Right ventricle myocardium inferior (tissue), 1 donor: ENCODE data around the gene CHD1. TPM values are rescaled to one million over a fixed set of nuclear protein-coding genes. Genes with fewer than 3 reads are reported as not detected.
A peak's percentile ranks its signal among the peaks of the same experiment; 100 is the strongest.
"Not testable (repeated sequence)": the region's sequence is repeated elsewhere in the genome, so short reads cannot be mapped to it uniquely, and the experiment has no call there.

Experiments used
- ATAC-seq: fragments of 200-7000 bp; cut with Tn5 transposase; one replicate; pipeline ENCODE4 v1.9.1; 2020; ENCODE audit warnings: mild to moderate bottlenecking, moderate library complexity
- DNase-seq: peaks from one replicate; pipeline ENCODE4 v3.0.0; 2021; ENCODE audit errors: missing footprints
- intact Hi-C: fragments of 100-400 bp; cut with DNase I; formaldehyde crosslinking; loops from one replicate; pipeline ENCODE4 v1.11.0; 2022
- long read RNA-seq: library from polyadenylated mRNA; unstranded; transcript quantifications from one replicate; pipeline ENCODE4 v2.0.0, GENCODE V29; 2021
- total RNA-seq: library from RNA; stranded (reverse); fragmentation: NEBNext Ultra II Directional; extraction: Animal tissue kit (Norgen Biotek cat#: 25700); gene quantifications from one replicate; pipeline ENCODE4 v1.2.1, GENCODE V29; 2021
- donor health status: DM: no; HTN: yes; CAD: no; lungs with severe emphysema.

CHD1 gene
- total RNA-seq = 11.7 TPM
- long read RNA-seq, full-length matches to known transcripts = 2 of 3 reads
- long read RNA-seq, partial matches to known transcripts = 1 of 3 reads
- long read RNA-seq, other reads (novel, unspliced or antisense) = 0 of 3 reads

DNA sequence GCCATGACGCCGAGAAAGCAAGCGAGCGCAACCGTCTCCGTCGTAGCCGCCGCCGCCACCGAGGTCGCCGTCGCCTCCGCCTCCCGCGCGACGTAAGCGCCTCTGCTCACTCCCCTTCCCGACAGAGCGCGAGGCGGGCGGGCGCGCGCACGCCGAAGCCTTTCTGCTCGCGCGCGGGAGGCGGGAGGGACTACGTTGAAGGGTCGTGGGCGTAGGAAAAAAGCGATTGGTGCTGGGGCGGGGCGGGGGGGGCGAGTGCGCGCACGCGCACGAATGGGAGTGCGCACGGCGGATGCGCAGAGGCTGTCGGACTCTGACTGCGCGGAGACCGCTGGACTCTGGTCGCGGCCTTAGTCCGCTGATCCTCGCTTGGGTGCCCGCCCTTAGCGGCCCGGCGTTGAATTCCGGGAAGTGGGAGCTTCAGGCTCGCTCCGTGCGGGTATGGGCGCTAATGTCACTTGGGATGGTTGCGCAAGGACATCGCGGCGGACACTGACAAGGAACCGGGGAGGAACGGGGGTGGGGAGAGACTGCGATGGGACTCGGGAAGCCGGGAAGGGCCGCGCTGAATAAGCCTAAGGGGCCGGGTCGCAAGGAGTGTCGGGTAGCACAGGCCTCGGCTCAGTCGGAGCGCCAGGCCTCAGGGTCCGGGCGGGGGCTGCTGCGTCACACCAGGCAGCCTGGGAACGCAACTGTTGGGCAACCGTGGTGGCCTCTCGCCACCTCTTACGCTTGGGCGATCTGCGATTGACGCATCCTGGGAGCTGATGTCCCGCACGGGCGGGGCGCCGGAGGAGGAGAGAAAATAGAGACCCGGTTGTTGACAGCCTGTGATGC lies at the start of gene CHD1:
CHD1 (minus strand) TSS at position 135 of the 837 bp plus-strand sequence. CDS start 2,621 bp downstream, outside the sequence.
- DNase-seq (peak; percentile 98), ATAC-seq (peak; percentile 94)
- intact Hi-C loops = loop anchor here (5.0 kb wide), 1 partner anchor 157 kb away; the partner anchor contains the start of gene RGMB

GRCh38 chr5:98978528-98978927 lies 49.7 kb upstream of the CHD1 start:
- DNase-seq (no peak), ATAC-seq (no peak)
- intact Hi-C loops = no loop called here

- DNase-seq (no peak), ATAC-seq (no peak)
- intact Hi-C loops = no loop called here
Observed at GRCh38 chr5:98977723-98978122, 48.9 kb upstream of the CHD1 start.

DNA sequence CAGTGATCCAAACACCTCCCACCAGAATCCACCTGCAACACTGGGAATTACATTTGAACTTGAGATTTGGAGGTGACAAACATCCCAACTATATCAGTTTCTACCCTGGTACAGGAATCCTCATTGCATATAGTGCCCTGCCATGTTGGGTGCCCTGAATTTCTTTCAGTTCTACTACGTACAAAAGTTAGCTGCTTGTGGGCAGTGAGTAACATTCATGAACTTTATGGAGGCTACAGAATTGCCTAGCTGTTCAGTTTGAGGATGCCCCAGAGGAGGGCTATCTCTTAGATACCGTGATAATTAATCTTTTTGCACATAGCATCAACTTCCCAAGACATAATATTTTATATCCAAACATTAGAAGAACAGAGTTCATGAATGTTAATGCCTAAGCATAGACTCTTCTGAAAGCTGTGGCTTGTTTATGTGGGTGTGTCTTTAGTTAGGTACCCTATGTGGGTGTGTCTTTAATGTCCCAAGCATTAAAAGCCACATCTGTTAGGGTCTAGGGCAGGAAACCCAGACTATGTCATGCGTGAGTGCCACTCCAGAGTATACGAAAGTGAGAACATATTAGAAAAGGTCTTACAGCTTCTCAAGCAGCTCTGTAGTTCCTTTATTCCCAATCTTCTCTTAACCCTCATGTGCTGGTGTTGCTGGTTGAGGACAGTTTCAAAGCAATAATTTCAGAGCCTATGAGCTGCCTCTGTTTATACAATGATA lies 47.0 kb upstream of the CHD1 start:
- DNase-seq = no peak
- intact Hi-C loops = no loop called here

DNA sequence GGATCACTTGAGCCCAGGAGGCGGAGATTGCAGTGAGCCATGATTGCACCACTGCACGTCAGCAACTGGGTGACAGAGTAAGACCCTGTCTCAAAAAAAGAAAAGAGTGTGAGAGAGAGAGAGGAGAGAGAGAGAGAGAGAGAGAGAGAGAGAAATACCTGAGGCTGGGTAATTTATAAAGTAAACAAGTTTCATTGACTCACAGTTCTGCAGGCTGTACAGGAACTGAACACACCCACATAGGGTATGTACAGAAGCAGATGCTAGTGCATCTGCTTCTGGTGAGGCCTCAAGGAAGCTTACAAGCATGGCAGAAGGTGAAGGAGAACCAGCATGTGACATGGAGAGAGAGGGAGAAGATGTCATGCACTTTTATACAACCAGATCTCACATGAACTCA lies 46.4 kb upstream of the CHD1 start:
- intact Hi-C loops = no loop called here
- ATAC-seq (no peak), DNase-seq (no peak)

More for the DNA sequence above, 47.0 kb upstream of the CHD1 start:
- ATAC-seq = no peak

GRCh38 chr5:98969400-98969799 lies 40.6 kb upstream of the CHD1 start:
- no peak for DNase-seq
- ATAC-seq = no peak
- intact Hi-C loops = no loop called here

- intact Hi-C loops = no loop called here
- no peak for ATAC-seq
- no peak for DNase-seq
Observed at GRCh38 chr5:98968056-98968564, 39.3 kb upstream of the CHD1 start.

GRCh38 chr5:98965226-98965625 lies 36.4 kb upstream of the CHD1 start:
- DNase-seq (no peak), ATAC-seq (no peak)
- intact Hi-C loops = no loop called here

GRCh38 chr5:98964621-98965020 lies 35.8 kb upstream of the CHD1 start:
- intact Hi-C loops = no loop called here
- DNase-seq (no peak), ATAC-seq (no peak)

DNA sequence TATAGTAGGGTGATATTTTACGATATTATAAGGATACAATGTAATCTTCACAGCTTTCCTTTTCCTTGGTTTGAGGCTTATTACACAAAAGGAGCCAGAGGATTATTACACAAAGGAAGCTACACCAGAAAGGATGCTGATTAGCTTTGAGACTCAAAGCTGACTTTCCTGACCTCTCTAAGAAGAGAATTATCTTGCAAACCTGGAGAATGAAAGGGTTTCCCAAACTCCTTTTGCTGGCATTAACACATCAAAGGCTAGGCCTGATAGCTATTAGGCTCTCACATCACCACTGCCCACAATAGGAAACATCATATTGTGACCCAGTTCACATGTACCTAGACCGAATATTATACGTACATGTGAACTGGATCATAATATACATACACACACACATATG lies 34.2 kb upstream of the CHD1 start:
- intact Hi-C loops = no loop called here
- no peak for ATAC-seq

GRCh38 chr5:98962587-98962986 lies 33.8 kb upstream of the CHD1 start:
- ATAC-seq (no peak), DNase-seq (no peak)
- intact Hi-C loops = no loop called here

More for the DNA sequence above, 34.2 kb upstream of the CHD1 start:
- no peak for DNase-seq

- DNase-seq (no peak), ATAC-seq (no peak)
- intact Hi-C loops = no loop called here
Observed at GRCh38 chr5:98961665-98962344, 33.0 kb upstream of the CHD1 start.

- intact Hi-C loops = no loop called here
- DNase-seq (no peak), ATAC-seq (no peak)
Observed at GRCh38 chr5:98957307-98957706, 28.5 kb upstream of the CHD1 start.

DNA sequence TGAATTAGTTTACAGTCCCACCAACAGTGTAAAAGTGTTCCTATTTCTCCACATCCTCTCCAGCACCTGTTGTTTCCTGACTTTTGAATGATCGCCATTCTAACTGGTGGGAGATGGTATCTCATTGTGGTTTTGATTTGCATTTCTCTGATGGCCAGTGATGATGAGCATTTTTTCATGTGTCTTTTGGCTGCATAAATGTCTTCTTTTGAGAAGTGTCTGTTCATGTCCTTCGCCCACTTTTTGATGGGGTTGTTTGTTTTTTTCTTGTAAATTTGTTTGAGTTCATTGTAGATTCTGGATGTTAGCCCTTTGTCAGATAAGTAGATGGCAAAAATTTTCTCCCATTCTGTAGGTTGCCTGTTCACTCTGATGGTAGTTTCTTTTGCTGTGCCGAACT lies 27.1 kb upstream of the CHD1 start:
- DNase-seq, intact Hi-C loops, ATAC-seq: not testable (repeated sequence)

GRCh38 chr5:98955471-98955870 lies 26.7 kb upstream of the CHD1 start:
- DNase-seq, ATAC-seq, intact Hi-C loops: not testable (repeated sequence)

- ATAC-seq = no peak
- intact Hi-C loops = no loop called here
- no peak for DNase-seq
Observed at GRCh38 chr5:98954392-98955028, 25.7 kb upstream of the CHD1 start.

DNA sequence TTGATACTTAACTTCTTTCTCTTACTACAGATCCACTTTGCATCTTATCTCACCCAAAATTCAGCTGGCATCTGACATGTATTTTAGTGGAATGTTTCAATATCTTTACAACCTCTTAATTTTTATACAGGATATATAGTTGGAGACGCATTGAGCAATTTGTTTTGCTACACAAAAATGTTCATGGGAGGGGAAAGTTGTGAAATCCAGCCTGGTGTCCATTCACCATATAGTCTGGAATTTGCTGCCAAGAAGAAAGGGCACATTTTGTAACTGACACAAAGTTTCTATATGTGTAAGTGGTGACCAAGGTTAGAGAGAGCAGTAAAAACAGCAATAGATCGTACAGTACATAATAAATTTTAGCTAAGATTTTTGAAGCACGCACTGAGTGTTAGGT lies 14.0 kb upstream of the CHD1 start:
- ATAC-seq = no peak
- intact Hi-C loops = no loop called here
- no peak for DNase-seq

GRCh38 chr5:98941131-98941883 lies 12.5 kb upstream of the CHD1 start:
- intact Hi-C loops = no loop called here
- DNase-seq = no peak
- no peak for ATAC-seq
